ENCODE measurements around the gene MYH11.

DNA sequence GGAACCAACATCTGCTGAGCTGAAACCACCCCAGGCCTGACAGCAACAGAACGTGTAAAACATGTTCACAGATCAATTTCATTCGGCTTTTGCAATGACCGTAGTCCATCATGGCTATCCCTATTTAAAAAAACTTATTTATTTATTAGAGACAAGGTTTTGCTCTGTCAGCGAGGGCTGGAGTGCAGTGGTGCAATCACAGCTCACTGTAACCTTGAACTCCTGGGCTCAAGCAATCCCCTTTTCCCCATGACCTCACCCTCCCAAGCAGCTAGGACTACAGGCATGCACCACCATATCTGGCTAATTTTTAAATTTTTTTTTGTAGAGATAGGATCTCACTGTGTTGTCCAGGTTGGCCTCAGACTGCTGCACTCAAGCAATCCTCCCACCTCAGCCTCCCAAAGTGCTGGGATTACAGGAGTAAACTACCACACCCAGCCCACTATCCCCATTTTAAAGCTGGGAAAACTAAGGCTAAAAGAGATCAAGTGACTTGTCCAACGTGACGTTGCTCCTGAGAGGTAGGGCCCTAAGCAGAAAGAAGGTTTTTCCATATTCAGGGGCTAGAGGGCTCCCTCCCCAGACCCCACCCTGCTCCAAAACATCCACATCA is 77.7 kb downstream of the MYH11 start:
- TF ChIP-seq, protein P1, sequence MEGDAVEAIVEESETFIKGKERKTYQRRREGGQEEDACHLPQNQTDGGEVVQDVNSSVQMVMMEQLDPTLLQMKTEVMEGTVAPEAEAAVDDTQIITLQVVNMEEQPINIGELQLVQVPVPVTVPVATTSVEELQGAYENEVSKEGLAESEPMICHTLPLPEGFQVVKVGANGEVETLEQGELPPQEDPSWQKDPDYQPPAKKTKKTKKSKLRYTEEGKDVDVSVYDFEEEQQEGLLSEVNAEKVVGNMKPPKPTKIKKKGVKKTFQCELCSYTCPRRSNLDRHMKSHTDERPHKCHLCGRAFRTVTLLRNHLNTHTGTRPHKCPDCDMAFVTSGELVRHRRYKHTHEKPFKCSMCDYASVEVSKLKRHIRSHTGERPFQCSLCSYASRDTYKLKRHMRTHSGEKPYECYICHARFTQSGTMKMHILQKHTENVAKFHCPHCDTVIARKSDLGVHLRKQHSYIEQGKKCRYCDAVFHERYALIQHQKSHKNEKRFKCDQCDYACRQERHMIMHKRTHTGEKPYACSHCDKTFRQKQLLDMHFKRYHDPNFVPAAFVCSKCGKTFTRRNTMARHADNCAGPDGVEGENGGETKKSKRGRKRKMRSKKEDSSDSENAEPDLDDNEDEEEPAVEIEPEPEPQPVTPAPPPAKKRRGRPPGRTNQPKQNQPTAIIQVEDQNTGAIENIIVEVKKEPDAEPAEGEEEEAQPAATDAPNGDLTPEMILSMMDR (IDR thresholded peaks at IDR 0.05): no peak
- TF ChIP-seq POLR2A (IDR thresholded peaks at IDR 0.05): no peak

Data from thyroid gland (tissue), 4 donors.